SU-DHL-6 (cell line): ENCODE results near the gene MOCS1.

ENCODE experiments used
- CTCF ChIP-seq: fragments of 200-600 bp; sonication (generic); IDR thresholded peaks from one replicate; pipeline ENCODE4 v1.5.1; 2017; ENCODE audit warnings: antibody characterized with exemption, mild to moderate bottlenecking, low read length, moderate library complexity; ENCODE audit not compliant: insufficient read depth, poor library complexity, severe bottlenecking
- EZH2phosphoT487 ChIP-seq: fragments of 200-600 bp; sonication (generic), shearing (Covaris generic); conservative IDR thresholded peaks from 2 replicates; pipeline ENCODE4 v1.6.1; 2018; ENCODE audit warnings: mild to moderate bottlenecking, antibody characterized with exemption, low read length, moderate library complexity, mixed read lengths

GRCh38 chr6:39902786-39903465 lies 31.3 kb downstream of the MOCS1 start:
- TF ChIP-seq CTCF = no peak
- TF ChIP-seq EZH2phosphoT487 = no peak
